Neural crest cell (in vitro differentiated cells): ENCODE results near the gene POLG2. TPM values are rescaled to one million over a fixed set of nuclear protein-coding genes. Genes with fewer than 3 reads are reported as not detected.

ENCODE experiments used
- DNase-seq: peaks from one replicate; pipeline ENCODE4 v3.0.0; 2021; ENCODE audit warnings: low read depth, mixed read lengths, low spot score
- H3K27ac Mint-ChIP-seq: one replicate; pipeline ENCODE4 v1.8.0; 2021; ENCODE audit warnings: mild to moderate bottlenecking, mixed read lengths; ENCODE audit not compliant: unreplicated experiment
- H3K27me3 Mint-ChIP-seq: 2 replicates; pipeline ENCODE4 v1.8.0; 2021; ENCODE audit warnings: low read depth, mild to moderate bottlenecking, mixed read lengths
- H3K36me3 Mint-ChIP-seq: 2 replicates; pipeline ENCODE4 v1.8.0; 2021; ENCODE audit warnings: low read depth, mild to moderate bottlenecking, mixed read lengths
- H3K4me1 Mint-ChIP-seq: 2 replicates; pipeline ENCODE4 v1.8.0; 2021; ENCODE audit warnings: mixed read lengths
- H3K4me3 Mint-ChIP-seq: one replicate; pipeline ENCODE4 v1.8.0; 2021; ENCODE audit warnings: mild to moderate bottlenecking, mixed read lengths
- H3K9me3 Mint-ChIP-seq: 2 replicates; pipeline ENCODE4 v1.8.0; 2021; ENCODE audit warnings: mixed read lengths
- CTCF ChIP-seq: fragments of 200-600 bp; sonication (generic); conservative IDR thresholded peaks from 2 replicates; pipeline ENCODE4 v1.5.0; 2021; ENCODE audit warnings: antibody characterized with exemption, mild to moderate bottlenecking
- total RNA-seq: library from RNA; stranded (reverse); gene quantifications from 2 replicates; pipeline ENCODE4 v1.2.1, GENCODE V29; 2021

The POLG2 gene
- total RNA-seq, 1 donor from 2014 or later: 28.6 TPM

GRCh38 chr17:64502809-64503208 is 6.0 kb upstream of the POLG2 start:
- Mint-ChIP-seq H3K27me3 (peaks cover 34% of the 10 kb centered on the region), H3K4me1 (peaks cover 69% of the 10 kb centered on the region), H3K27ac (no peak overlapping the region), H3K9me3 (no peaks in the 10 kb centered on the region), H3K4me3 (peak overlapping the region; percentile 100), H3K36me3 (peaks cover 63% of the 10 kb centered on the region)
- no peak for TF ChIP-seq CTCF
- DNase-seq: no peak

- H3K9me3 Mint-ChIP-seq: no peaks in the 10 kb centered on the region
- TF ChIP-seq CTCF: no peak
- no peak for DNase-seq
- H3K4me3 Mint-ChIP-seq: peak overlapping the region; percentile 100
- H3K4me1 Mint-ChIP-seq: peaks cover 71% of the 10 kb centered on the region
- no peak overlapping the region for H3K27ac Mint-ChIP-seq
- peaks cover 38% of the 10 kb centered on the region for H3K27me3 Mint-ChIP-seq
- H3K36me3 Mint-ChIP-seq: peaks cover 60% of the 10 kb centered on the region
Observed at GRCh38 chr17:64502021-64502420, 5.2 kb upstream of the POLG2 start.

- Mint-ChIP-seq H3K36me3 (peaks cover 54% of the 10 kb centered on the region), H3K27ac (no peak overlapping the region), H3K4me3 (peak overlapping the region; percentile 100), H3K27me3 (peaks cover 38% of the 10 kb centered on the region), H3K4me1 (peaks cover 77% of the 10 kb centered on the region), H3K9me3 (no peaks in the 10 kb centered on the region)
- TF ChIP-seq CTCF: no peak
- no peak for DNase-seq
Observed at GRCh38 chr17:64500862-64501765, 4.3 kb upstream of the POLG2 start.

GRCh38 chr17:64500487-64500859 is 3.6 kb upstream of the POLG2 start:
- peaks cover 49% of the 10 kb centered on the region for H3K36me3 Mint-ChIP-seq
- DNase-seq: no peak
- H3K27ac Mint-ChIP-seq: no peak overlapping the region
- peaks cover 34% of the 10 kb centered on the region for H3K27me3 Mint-ChIP-seq
- no peaks in the 10 kb centered on the region for H3K9me3 Mint-ChIP-seq
- TF ChIP-seq CTCF: no peak
- peaks cover 76% of the 10 kb centered on the region for H3K4me1 Mint-ChIP-seq
- peak overlapping the region; percentile 38 for H3K4me3 Mint-ChIP-seq

- Mint-ChIP-seq H3K4me1 (peaks cover 73% of the 10 kb centered on the region), H3K27ac (no peak overlapping the region), H3K27me3 (peaks cover 29% of the 10 kb centered on the region), H3K36me3 (peaks cover 45% of the 10 kb centered on the region), H3K4me3 (peak overlapping the region; percentile 38), H3K9me3 (no peaks in the 10 kb centered on the region)
- no peak for TF ChIP-seq CTCF
- DNase-seq: no peak
Observed at GRCh38 chr17:64499805-64500486, 3.1 kb upstream of the POLG2 start.
